Epithelial cell of umbilical artery (primary cell): ENCODE results near the gene MNDA. TPM values are rescaled to one million over a fixed set of nuclear protein-coding genes. Genes with fewer than 3 reads are reported as not detected.

Experiments
- total RNA-seq: library from RNA; depleted of rRNA; stranded (reverse); fragments of >200 nt; gene quantifications from 2 replicates; pipeline ENCODE4 v1.2.3, GENCODE V29; 2014

Gene MNDA
- total RNA-seq, result not detected in 2 replicates

GRCh38 chr1:158830904-158831507 is at the start of gene MNDA:
Gene MNDA (plus strand): TSS chr1:158831351. CDS start chr1:158842154, 10,803 bp downstream.

Other genes with a start within 250 kb of the MNDA start
- gene OR10Z1, start 226.1 kb upstream of the MNDA start, total RNA-seq, result not detected in 2 replicates
- gene SPTA1, start 144.6 kb upstream of the MNDA start, total RNA-seq, result under 0.01 and 0.32 TPM in 2 replicates
- not detected in 2 replicates for gene OR6K2, start 130.7 kb upstream of the MNDA start, total RNA-seq
- not detected in 2 replicates for gene OR6K3, start 110.6 kb upstream of the MNDA start, total RNA-seq
- gene OR6K6, start 76.6 kb upstream of the MNDA start, total RNA-seq, result not detected in 2 replicates
- not detected in 2 replicates for gene OR6N1, start 59.2 kb upstream of the MNDA start, total RNA-seq
- not detected in 2 replicates for gene OR6N2, start 50.1 kb upstream of the MNDA start, total RNA-seq
- gene PYHIN1, start 100.2 kb downstream of the MNDA start, total RNA-seq, result not detected in 2 replicates
- gene IFI16, start 178.6 kb downstream of the MNDA start, total RNA-seq, result 67.9 and 144 TPM in 2 replicates
- not detected in 2 replicates for gene AIM2, start 245.4 kb downstream of the MNDA start, total RNA-seq